ENCODE data around the gene LHX3. TPM values are rescaled to one million over a fixed set of nuclear protein-coding genes. Genes with fewer than 3 reads are reported as not detected.
A peak's percentile ranks its signal among the peaks of the same experiment; 100 is the strongest.

LHX3 gene
- total RNA-seq, 1 experiment from 2014 or later, result not detected

DNA sequence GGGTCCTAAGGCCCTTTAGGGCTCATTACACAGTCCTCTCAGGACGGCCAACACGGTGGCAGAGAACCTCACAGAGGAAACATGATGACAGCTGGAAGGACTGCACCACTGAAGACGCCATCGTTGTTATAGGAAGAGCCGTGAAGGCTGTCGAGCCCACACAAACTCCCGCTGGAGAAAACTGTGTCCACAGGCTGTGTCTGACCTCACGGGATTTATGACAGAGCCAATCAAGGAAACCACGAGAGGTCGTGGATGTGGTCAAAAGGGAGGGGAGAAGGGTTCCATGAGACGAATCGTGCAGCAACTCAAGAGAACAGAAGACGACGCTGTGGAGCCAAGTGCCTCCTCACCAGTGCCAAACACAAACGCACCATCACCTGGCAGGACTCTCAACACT is 28.5 kb upstream of the LHX3 start:
- TF ChIP-seq, protein P1, sequence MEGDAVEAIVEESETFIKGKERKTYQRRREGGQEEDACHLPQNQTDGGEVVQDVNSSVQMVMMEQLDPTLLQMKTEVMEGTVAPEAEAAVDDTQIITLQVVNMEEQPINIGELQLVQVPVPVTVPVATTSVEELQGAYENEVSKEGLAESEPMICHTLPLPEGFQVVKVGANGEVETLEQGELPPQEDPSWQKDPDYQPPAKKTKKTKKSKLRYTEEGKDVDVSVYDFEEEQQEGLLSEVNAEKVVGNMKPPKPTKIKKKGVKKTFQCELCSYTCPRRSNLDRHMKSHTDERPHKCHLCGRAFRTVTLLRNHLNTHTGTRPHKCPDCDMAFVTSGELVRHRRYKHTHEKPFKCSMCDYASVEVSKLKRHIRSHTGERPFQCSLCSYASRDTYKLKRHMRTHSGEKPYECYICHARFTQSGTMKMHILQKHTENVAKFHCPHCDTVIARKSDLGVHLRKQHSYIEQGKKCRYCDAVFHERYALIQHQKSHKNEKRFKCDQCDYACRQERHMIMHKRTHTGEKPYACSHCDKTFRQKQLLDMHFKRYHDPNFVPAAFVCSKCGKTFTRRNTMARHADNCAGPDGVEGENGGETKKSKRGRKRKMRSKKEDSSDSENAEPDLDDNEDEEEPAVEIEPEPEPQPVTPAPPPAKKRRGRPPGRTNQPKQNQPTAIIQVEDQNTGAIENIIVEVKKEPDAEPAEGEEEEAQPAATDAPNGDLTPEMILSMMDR (conservative IDR thresholded peaks at IDR 0.05), result no peak
- no peak for DNase-seq
- peak overlapping the region; percentile 6 to 94 (median 81); a peak in 4 of 7 replicates for H3K27ac Mint-ChIP-seq
- Histone ChIP-seq H3K79me1 (ENCODE audit: insufficient read depth, low read depth, low read length, poor library complexity, severe bottlenecking) (no peaks in the 10 kb centered on the region), H2BK15ac (ENCODE audit: low read depth, low read length) (no peak overlapping the region), H3K4me2 (ENCODE audit: insufficient read depth, insufficient read length, low read length) (no peak overlapping the region), H3K9me3 (ENCODE audit: control insufficient read depth, low read depth, low read length) (no peaks in the 10 kb centered on the region), H2BK20ac (ENCODE audit: low read depth, low read length, poor library complexity, severe bottlenecking) (no peak overlapping the region), H3K27me3 (ENCODE audit: insufficient read depth, low read length) (no peaks in the 10 kb centered on the region), H2AK5ac (ENCODE audit: insufficient read length, low read length) (no peak overlapping the region), H3K27ac (ENCODE audit: insufficient read length, low read depth, low read length) (no peak overlapping the region), H2AFZ (ENCODE audit: low read length) (no peak overlapping the region), H3K14ac (ENCODE audit: insufficient read depth, low read length) (no peak overlapping the region), H3K56ac (ENCODE audit: insufficient read length, low read depth, low read length) (no peak overlapping the region), H3K79me2 (ENCODE audit: insufficient read depth, low read length) (peaks cover 4% of the 10 kb centered on the region; the same call in 1 of the 2 replicates), H3K4ac (ENCODE audit: low read depth, low read length) (no peak overlapping the region), H3T11ph (ENCODE audit: low read length) (no peak overlapping the region), H2BK5ac (ENCODE audit: insufficient read length, low read length) (peak overlapping the region; percentile 20), H4K5ac (ENCODE audit: insufficient read length, low read depth, low read length) (no peak overlapping the region), H4K91ac (ENCODE audit: insufficient read length, low read depth, low read length) (no peak overlapping the region), H3K18ac (ENCODE audit: insufficient read length, low read depth, low read length) (no peak overlapping the region), H3K23ac (ENCODE audit: insufficient read length, low read depth, low read length) (no peak overlapping the region), H3K23me2 (ENCODE audit: insufficient read length, low read depth, low read length, poor library complexity, severe bottlenecking) (no peaks in the 10 kb centered on the region), H4K20me1 (ENCODE audit: control insufficient read depth, insufficient read depth, insufficient read length) (no peaks in the 10 kb centered on the region), H2BK120ac (ENCODE audit: low read depth, low read length, poor library complexity, severe bottlenecking) (no peak overlapping the region), H3K4me1 (ENCODE audit: insufficient read depth, low read length) (no peaks in the 10 kb centered on the region), H2BK12ac (ENCODE audit: insufficient read length, low read depth, low read length) (no peak overlapping the region), H3K9ac (ENCODE audit: extremely low read depth, insufficient read length, low read length) (no peak overlapping the region), H4K8ac (replicated peaks; ENCODE audit: insufficient read length, low read depth, low read length) (no peak overlapping the region)
- H3K4me3 Mint-ChIP-seq, result no peak overlapping the region
- no peaks in the 10 kb centered on the region for H3K27me3 Mint-ChIP-seq (ENCODE audit: low read depth)
- H3K9me3 Mint-ChIP-seq, result no peaks in the 10 kb centered on the region
- WGBS (ENCODE audit: extremely low coverage, insufficient read length, low lambda C conversion rate), result no CpG with 5 or more reads among the region's 15 CpGs
- H3K36me3 Mint-ChIP-seq (ENCODE audit: insufficient read depth in 1 of 3, low read depth in 3 of 3), result peaks cover 11 to 28% (median 21%) of the 10 kb centered on the region in 3 experiments
- peaks cover 9 to 12% of the 10 kb centered on the region in 2 experiments for H3K4me1 Mint-ChIP-seq

Measured in H9 (cell line).